Frontal cortex (tissue), 4 donors: ENCODE results near the gene SOX10. TPM values are rescaled to one million over a fixed set of nuclear protein-coding genes. Genes with fewer than 3 reads are reported as not detected.

Source experiments
- DNase-seq, 2 donors: peaks; one replicate each; pipeline ENCODE4 v3.0.0; 2012; ENCODE audit warnings: low spot score in 2 of 2
- FAIRE-seq: peaks from 2 replicates; lab custom pipeline; 2012; peaks lifted over from hg19 to GRCh38; lab: Jason Lieb, UNC
- total RNA-seq: library from RNA; depleted of rRNA; stranded (reverse); fragments of >200 nt; gene quantifications from one replicate; pipeline ENCODE4 v1.2.3, GENCODE V29; 2014
- donor health status: control.
- donor health status: control.
- donor health status: control.

The SOX10 gene
- total RNA-seq, 1 donor from 2014 or later = 1.6 TPM

GRCh38 chr22:38017272-38017920 is 33.0 kb upstream of the SOX10 start:
- DNase-seq (peak; percentile 69 to 72), FAIRE-seq (no peak)

- peak; percentile 79 to 82 for DNase-seq
- FAIRE-seq = no peak
Measured at GRCh38 chr22:38016182-38017151, 32.1 kb upstream of the SOX10 start.

GRCh38 chr22:38014083-38014482 is 29.7 kb upstream of the SOX10 start:
- no peak for FAIRE-seq
- no peak for DNase-seq

GRCh38 chr22:38012604-38013072 is 28.3 kb upstream of the SOX10 start:
- FAIRE-seq (no peak), DNase-seq (no peak)

DNA sequence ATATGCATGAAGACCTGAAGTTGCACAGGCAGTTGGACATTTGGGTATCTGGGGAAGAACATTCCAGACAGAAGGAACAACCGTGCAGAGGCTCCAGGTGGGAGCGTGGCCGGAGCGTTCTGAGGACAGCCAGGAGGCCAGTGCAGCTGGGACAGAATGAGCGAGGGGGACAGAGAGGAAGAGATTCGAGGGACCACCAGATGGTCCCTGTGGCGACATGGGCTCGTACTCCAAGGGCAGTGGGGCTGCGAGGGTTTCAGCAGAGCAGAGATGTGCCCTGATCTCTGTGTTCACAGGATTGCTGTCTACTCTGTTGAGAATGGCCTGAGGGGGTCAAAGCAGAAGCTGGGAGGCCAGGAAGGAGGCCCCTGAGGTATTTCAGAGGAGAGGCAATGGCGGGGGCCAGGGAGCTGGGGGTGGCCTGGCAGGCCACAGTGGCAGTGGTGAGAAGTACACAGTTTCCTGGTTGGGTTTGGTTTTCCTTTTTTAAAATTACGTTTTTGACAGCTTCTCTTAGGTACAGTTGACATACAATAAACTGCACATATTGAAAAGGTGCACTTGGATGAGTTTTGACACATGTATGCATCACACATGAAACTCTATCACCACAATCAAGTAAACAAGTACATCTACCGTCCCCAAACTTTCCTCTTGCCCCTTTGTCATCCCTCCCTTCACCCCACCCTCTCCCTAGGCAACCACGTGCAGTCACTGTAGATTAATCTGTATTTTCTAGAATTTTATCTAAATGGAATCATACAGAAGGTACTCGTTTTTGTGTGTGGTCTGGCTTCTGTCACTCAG is 24.8 kb upstream of the SOX10 start:
- DNase-seq (no peak), FAIRE-seq (no peak)

GRCh38 chr22:38007330-38007902 is 23.1 kb upstream of the SOX10 start:
- DNase-seq = no peak
- FAIRE-seq = no peak

- no peak for FAIRE-seq
- no peak for DNase-seq
Measured at GRCh38 chr22:38006906-38007305, 22.6 kb upstream of the SOX10 start.

- no peak for DNase-seq
- no peak for FAIRE-seq
Measured at GRCh38 chr22:38005943-38006342, 21.6 kb upstream of the SOX10 start.

- no peak for FAIRE-seq
- DNase-seq = peak in 1 of 2 donors; percentile 66
Measured at GRCh38 chr22:37999640-38000272, 15.4 kb upstream of the SOX10 start.

GRCh38 chr22:37999236-37999635 is 14.9 kb upstream of the SOX10 start:
- DNase-seq (no peak), FAIRE-seq (no peak)

- no peak for DNase-seq
- no peak for FAIRE-seq
Measured at GRCh38 chr22:37998543-37998942, 14.2 kb upstream of the SOX10 start.

DNA sequence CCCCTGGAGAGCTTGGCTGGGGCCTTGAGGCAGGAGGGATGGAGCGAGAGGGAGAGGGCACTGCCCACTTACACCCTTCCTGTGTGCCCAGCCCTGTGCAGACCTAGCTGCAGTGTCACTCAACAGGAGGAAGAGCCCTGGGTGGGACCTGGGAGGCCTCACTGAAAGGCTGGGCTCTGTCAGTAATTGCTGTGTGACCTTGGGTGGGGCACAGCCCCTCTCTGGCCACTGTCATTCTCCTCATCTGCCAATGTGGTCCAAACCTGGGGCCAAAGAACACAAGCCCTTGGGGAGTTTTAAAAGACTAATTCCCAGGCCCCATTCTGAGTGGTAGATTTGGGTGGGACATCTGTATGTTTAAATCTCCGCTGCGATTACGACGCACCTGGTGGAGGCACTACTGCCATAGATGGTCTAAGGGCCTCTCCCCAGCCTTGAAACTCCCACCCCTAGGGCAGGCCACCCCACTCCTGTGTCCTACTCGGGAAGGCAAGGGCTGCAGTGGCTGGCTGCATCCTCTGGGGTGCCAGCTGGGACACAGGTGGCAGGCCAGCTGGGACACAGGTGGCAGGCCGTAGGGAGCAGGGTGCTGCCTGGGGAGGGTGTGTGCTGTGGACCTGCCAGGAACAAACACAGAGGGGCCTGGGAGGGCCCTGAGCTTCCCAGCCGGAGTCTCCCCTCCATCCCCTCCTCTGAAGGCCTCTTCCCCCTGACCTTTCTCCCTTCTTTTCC is 12.3 kb upstream of the SOX10 start:
- no peak for FAIRE-seq
- no peak for DNase-seq

- FAIRE-seq (no peak), DNase-seq (no peak)
Measured at GRCh38 chr22:37996079-37996478, 11.7 kb upstream of the SOX10 start.

- no peak for FAIRE-seq
- no peak for DNase-seq
Measured at GRCh38 chr22:37995460-37995859, 11.1 kb upstream of the SOX10 start.

- no peak for FAIRE-seq
- no peak for DNase-seq
Measured at GRCh38 chr22:37994982-37995381, 10.6 kb upstream of the SOX10 start.

- no peak for DNase-seq
- no peak for FAIRE-seq
Measured at GRCh38 chr22:37994049-37994448, 9.7 kb upstream of the SOX10 start.

GRCh38 chr22:37991731-37992442 is 7.5 kb upstream of the SOX10 start:
- FAIRE-seq (no peak), DNase-seq (no peak)

DNA sequence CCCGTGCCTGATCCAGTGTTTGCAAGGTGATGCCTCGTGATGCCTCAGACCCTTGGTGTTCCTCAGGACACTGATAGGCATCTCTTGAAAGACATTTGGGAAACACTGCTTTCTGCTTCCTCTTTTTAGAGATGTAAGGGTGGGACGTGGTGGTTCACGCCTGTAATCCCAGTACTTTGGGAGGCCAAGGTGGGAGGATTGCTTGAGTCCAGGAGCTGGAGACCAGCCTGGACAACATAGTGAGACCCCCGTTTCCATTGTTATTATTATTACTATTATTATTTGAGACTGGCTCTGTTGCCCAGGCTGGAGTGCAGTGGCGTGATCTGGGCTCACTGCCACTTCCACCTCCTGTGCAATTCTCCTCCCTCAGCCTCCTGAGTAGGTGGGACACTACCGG is 6.5 kb upstream of the SOX10 start:
- no peak for DNase-seq
- no peak for FAIRE-seq
